H9 (cell line): ENCODE data around the gene LBX1. TPM values are rescaled to one million over a fixed set of nuclear protein-coding genes. Genes with fewer than 3 reads are reported as not detected.

ENCODE experiments used
- DNase-seq: peaks from one replicate; pipeline ENCODE4 v3.0.0-alpha.2; 2017
- H2AFZ ChIP-seq: one replicate; pipeline ENCODE4 v1.6.1; 2013; ENCODE audit warnings: mild to moderate bottlenecking, low read length, control low read depth, moderate library complexity
- H2AK5ac ChIP-seq: 2 replicates; pipeline ENCODE4 v1.6.1; 2013; ENCODE audit warnings: low read length, control low read depth, mixed read lengths; ENCODE audit not compliant: insufficient read length
- H2BK120ac ChIP-seq: one replicate; pipeline ENCODE4 v1.6.1; 2013; ENCODE audit warnings: low read depth, mild to moderate bottlenecking, low read length, control low read depth, inconsistent platforms; ENCODE audit not compliant: poor library complexity, severe bottlenecking
- H2BK12ac ChIP-seq: 2 replicates; pipeline ENCODE4 v1.6.1; 2013; ENCODE audit warnings: low read length, control low read depth, mixed read lengths, low read depth; ENCODE audit not compliant: insufficient read length
- H2BK15ac ChIP-seq: 2 replicates; pipeline ENCODE4 v1.6.1; 2013; ENCODE audit warnings: low read depth, low read length, control low read depth
- H2BK20ac ChIP-seq: one replicate; pipeline ENCODE4 v1.6.1; 2013; ENCODE audit warnings: low read depth, mild to moderate bottlenecking, low read length, control low read depth, inconsistent platforms; ENCODE audit not compliant: poor library complexity, severe bottlenecking
- H2BK5ac ChIP-seq: 2 replicates; pipeline ENCODE4 v1.6.1; 2013; ENCODE audit warnings: low read length, control low read depth, mixed read lengths; ENCODE audit not compliant: insufficient read length
- H3K14ac ChIP-seq: 2 replicates; pipeline ENCODE4 v1.6.1; 2013; ENCODE audit warnings: low read length, control low read depth; ENCODE audit not compliant: insufficient read depth
- H3K18ac ChIP-seq: 2 replicates; pipeline ENCODE4 v1.6.1; 2013; ENCODE audit warnings: low read depth, mild to moderate bottlenecking, mixed read lengths, low read length, control low read depth; ENCODE audit not compliant: insufficient read length
- H3K23ac ChIP-seq: 2 replicates; pipeline ENCODE4 v1.6.1; 2013; ENCODE audit warnings: low read length, control low read depth, mixed read lengths, low read depth; ENCODE audit not compliant: insufficient read length
- H3K23me2 ChIP-seq: 2 replicates; pipeline ENCODE4 v1.6.1; 2013; ENCODE audit warnings: low read depth, mild to moderate bottlenecking, mixed read lengths, low read length, control low read depth; ENCODE audit not compliant: insufficient read length, poor library complexity, severe bottlenecking
- H3K27ac ChIP-seq: 2 replicates; pipeline ENCODE4 v1.5.1; 2013; ENCODE audit warnings: low read length, control low read depth, mixed read lengths, low read depth; ENCODE audit not compliant: insufficient read length
- H3K27me3 ChIP-seq: 2 replicates; pipeline ENCODE4 v1.6.1; 2013; ENCODE audit warnings: low read length, control low read depth, inconsistent platforms; ENCODE audit not compliant: insufficient read depth
- H3K4ac ChIP-seq: 2 replicates; pipeline ENCODE4 v1.6.1; 2013; ENCODE audit warnings: low read depth, mild to moderate bottlenecking, control low read depth, inconsistent platforms, low read length, moderate library complexity
- H3K4me1 ChIP-seq: 2 replicates; pipeline ENCODE4 v1.6.1; 2013; ENCODE audit warnings: low read length, control low read depth, inconsistent platforms; ENCODE audit not compliant: insufficient read depth
- H3K4me2 ChIP-seq: 2 replicates; pipeline ENCODE4 v1.6.1; 2013; ENCODE audit warnings: low read length, control low read depth, mixed read lengths; ENCODE audit not compliant: insufficient read length, insufficient read depth
- H3K56ac ChIP-seq: 2 replicates; pipeline ENCODE4 v1.6.1; 2013; ENCODE audit warnings: low read depth, mild to moderate bottlenecking, mixed read lengths, low read length, control low read depth; ENCODE audit not compliant: insufficient read length
- H3K79me1 ChIP-seq: 2 replicates; pipeline ENCODE4 v1.6.1; 2013; ENCODE audit warnings: low read depth, mild to moderate bottlenecking, moderate library complexity, low read length, control low read depth, inconsistent platforms; ENCODE audit not compliant: insufficient read depth, poor library complexity, severe bottlenecking
- H3K79me2 ChIP-seq: 2 replicates; pipeline ENCODE4 v1.6.1; 2013; ENCODE audit warnings: low read length, control low read depth, inconsistent platforms; ENCODE audit not compliant: insufficient read depth
- H3K9ac ChIP-seq: 2 replicates; pipeline ENCODE4 v1.6.1; 2013; ENCODE audit warnings: low read length, control low read depth, mixed read lengths; ENCODE audit not compliant: insufficient read length; ENCODE audit errors: extremely low read depth
- H3K9me3 ChIP-seq: one replicate; pipeline ENCODE4 v1.6.1; 2013; ENCODE audit warnings: low read depth, low read length, inconsistent platforms; ENCODE audit not compliant: control insufficient read depth
- H3T11ph ChIP-seq: one replicate; pipeline ENCODE4 v1.6.1; 2013; ENCODE audit warnings: mild to moderate bottlenecking, low read length, control low read depth, inconsistent platforms
- H4K20me1 ChIP-seq: one replicate; pipeline ENCODE4 v1.6.1; 2013; ENCODE audit not compliant: control insufficient read depth, insufficient read length, insufficient read depth
- H4K5ac ChIP-seq: 2 replicates; pipeline ENCODE4 v1.6.1; 2013; ENCODE audit warnings: low read depth, mild to moderate bottlenecking, mixed read lengths, low read length, control low read depth; ENCODE audit not compliant: insufficient read length
- H4K8ac ChIP-seq: replicated peaks from 2 replicates; pipeline ENCODE4 v1.6.1; 2013; ENCODE audit warnings: low read length, control low read depth, mixed read lengths, low read depth; ENCODE audit not compliant: insufficient read length
- H4K91ac ChIP-seq: 2 replicates; pipeline ENCODE4 v1.6.1; 2013; ENCODE audit warnings: low read depth, mild to moderate bottlenecking, moderate library complexity, mixed read lengths, low read length, control low read depth; ENCODE audit not compliant: insufficient read length
- H3K27ac Mint-ChIP-seq, 3 experiments: 2 replicates in 2 of 3; 3 replicates in 1 of 3; pipeline ENCODE4 v1.8.0; 2020 to 2021; ENCODE audit warnings: mixed read lengths in 3 of 3, mild to moderate bottlenecking in 1 of 3, moderate library complexity in 1 of 3
- H3K27me3 Mint-ChIP-seq: 2 replicates; pipeline ENCODE4 v1.8.0; 2021; ENCODE audit warnings: low read depth, mild to moderate bottlenecking, moderate library complexity, mixed read lengths
- H3K36me3 Mint-ChIP-seq, 3 experiments: 2 replicates in 2 of 3; 3 replicates in 1 of 3; pipeline ENCODE4 v1.8.0; 2020 to 2021; ENCODE audit warnings: low read depth in 3 of 3, mixed read lengths in 3 of 3; ENCODE audit not compliant: insufficient read depth in 1 of 3
- H3K4me1 Mint-ChIP-seq, 2 experiments: 2 replicates each; pipeline ENCODE4 v1.8.0; 2020; ENCODE audit warnings: mixed read lengths in 2 of 2
- H3K4me3 Mint-ChIP-seq, 2 experiments: 2 replicates in 1 of 2; 3 replicates in 1 of 2; pipeline ENCODE4 v1.8.0; 2020 to 2021; ENCODE audit warnings: mild to moderate bottlenecking in 2 of 2, mixed read lengths in 2 of 2, moderate library complexity in 1 of 2
- H3K9me3 Mint-ChIP-seq, 2 experiments: 2 replicates in 1 of 2; 3 replicates in 1 of 2; pipeline ENCODE4 v1.8.0; 2020; ENCODE audit warnings: mild to moderate bottlenecking in 2 of 2, mixed read lengths in 2 of 2, moderate library complexity in 1 of 2
- WGBS: extraction: QIAGEN DNeasy Blood & Tissue Kit; methylation state at CpG from one replicate; pipeline ENCODE4 v1.1.7; 2013; ENCODE audit warnings: missing lambda C conversion rate, low lambda C conversion rate, mixed read lengths; ENCODE audit not compliant: insufficient read length; ENCODE audit errors: extremely low coverage; 5-methylcytosine and 5-hydroxymethylcytosine counted together
- total RNA-seq: library from RNA; stranded (reverse); gene quantifications from 2 replicates; pipeline ENCODE4 v1.2.1, GENCODE V29; 2021
- TF ChIP-seq, protein P1 (sequence below): fragments of 200-600 bp; sonication (generic); conservative IDR thresholded peaks from 3 replicates; pipeline ENCODE4 v1.8.0; 2021; ENCODE audit warnings: antibody characterized with exemption, mild to moderate bottlenecking

The LBX1 gene
- total RNA-seq, 1 experiment from 2014 or later: not detected

DNA sequence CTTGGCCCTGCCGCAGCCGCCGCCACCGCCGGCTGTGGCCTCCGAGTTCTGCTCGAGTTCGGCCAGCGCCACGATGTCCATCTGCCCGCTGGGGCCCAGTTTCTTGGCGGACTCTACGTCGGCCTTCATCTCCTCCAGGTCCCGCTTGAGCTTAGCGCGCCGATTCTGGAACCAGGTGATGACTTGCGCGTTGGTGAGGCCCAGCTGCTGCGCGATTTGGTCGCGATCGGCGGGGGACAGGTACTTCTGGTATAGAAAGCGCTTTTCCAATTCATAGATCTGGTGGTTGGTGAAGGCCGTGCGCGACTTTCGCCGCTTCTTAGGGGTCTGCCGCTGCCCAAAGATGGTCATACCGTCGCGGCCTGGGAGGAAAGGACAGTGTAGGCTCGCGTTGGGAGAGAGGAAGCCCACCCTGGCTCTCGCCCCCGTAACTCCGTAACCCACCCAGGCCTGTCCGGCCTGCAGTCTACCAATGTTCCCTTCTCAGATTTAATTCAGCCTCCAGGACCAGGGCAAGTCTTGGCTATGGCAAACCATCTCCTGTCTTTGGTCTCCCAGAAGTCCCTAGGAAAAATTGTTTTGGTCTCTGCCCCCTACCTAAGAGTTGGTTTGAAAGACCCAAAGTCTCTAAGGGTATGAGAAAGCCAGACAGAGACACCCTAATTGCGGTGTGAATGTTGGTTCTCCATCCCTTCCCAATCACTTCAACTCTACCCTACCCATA, 1.7 kb downstream of the LBX1 start:
- no peak overlapping the region for H2BK12ac ChIP-seq
- TF ChIP-seq, protein P1, sequence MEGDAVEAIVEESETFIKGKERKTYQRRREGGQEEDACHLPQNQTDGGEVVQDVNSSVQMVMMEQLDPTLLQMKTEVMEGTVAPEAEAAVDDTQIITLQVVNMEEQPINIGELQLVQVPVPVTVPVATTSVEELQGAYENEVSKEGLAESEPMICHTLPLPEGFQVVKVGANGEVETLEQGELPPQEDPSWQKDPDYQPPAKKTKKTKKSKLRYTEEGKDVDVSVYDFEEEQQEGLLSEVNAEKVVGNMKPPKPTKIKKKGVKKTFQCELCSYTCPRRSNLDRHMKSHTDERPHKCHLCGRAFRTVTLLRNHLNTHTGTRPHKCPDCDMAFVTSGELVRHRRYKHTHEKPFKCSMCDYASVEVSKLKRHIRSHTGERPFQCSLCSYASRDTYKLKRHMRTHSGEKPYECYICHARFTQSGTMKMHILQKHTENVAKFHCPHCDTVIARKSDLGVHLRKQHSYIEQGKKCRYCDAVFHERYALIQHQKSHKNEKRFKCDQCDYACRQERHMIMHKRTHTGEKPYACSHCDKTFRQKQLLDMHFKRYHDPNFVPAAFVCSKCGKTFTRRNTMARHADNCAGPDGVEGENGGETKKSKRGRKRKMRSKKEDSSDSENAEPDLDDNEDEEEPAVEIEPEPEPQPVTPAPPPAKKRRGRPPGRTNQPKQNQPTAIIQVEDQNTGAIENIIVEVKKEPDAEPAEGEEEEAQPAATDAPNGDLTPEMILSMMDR: no peak
- no peak overlapping the region for H3T11ph ChIP-seq
- peaks cover 9 to 10% of the 10 kb centered on the region in 2 experiments for H3K9me3 Mint-ChIP-seq
- H4K20me1 ChIP-seq: no peaks in the 10 kb centered on the region
- no peak overlapping the region for H4K91ac ChIP-seq
- no peak overlapping the region for H3K27ac Mint-ChIP-seq
- no peak overlapping the region for H3K23ac ChIP-seq
- peaks cover 97% of the 10 kb centered on the region for H3K27me3 Mint-ChIP-seq
- H2AK5ac ChIP-seq: no peak overlapping the region
- H3K4me1 Mint-ChIP-seq: peaks cover 16 to 36% of the 10 kb centered on the region in 2 experiments
- H3K23me2 ChIP-seq: no peaks in the 10 kb centered on the region
- no peak overlapping the region for H2BK120ac ChIP-seq
- no CpG with 5 or more reads among the region's 43 CpGs for WGBS
- H3K36me3 Mint-ChIP-seq: peaks cover 0 to 2% (median 0%) of the 10 kb centered on the region in 3 experiments; a peak in 2 of 7 replicates
- no peak overlapping the region for H2BK15ac ChIP-seq
- peaks cover 97% of the 10 kb centered on the region for H3K27me3 ChIP-seq
- no peaks in the 10 kb centered on the region for H3K79me1 ChIP-seq
- H2BK5ac ChIP-seq: no peak overlapping the region
- no peak overlapping the region for H3K14ac ChIP-seq
- H4K8ac ChIP-seq: no peak overlapping the region
- no peak overlapping the region for H4K5ac ChIP-seq
- H2AFZ ChIP-seq: no peak overlapping the region
- H3K4me1 ChIP-seq: no peaks in the 10 kb centered on the region
- peak overlapping the region in 1 of 2 experiments; percentile 53; a peak in 1 of 5 replicates for H3K4me3 Mint-ChIP-seq
- H3K9ac ChIP-seq: no peak overlapping the region
- H3K9me3 ChIP-seq: no peaks in the 10 kb centered on the region
- no peak overlapping the region for H3K4me2 ChIP-seq
- no peak overlapping the region for H3K4ac ChIP-seq
- H3K18ac ChIP-seq: no peak overlapping the region
- no peak overlapping the region for H2BK20ac ChIP-seq
- no peak overlapping the region for H3K56ac ChIP-seq
- DNase-seq: no peak
- no peaks in the 10 kb centered on the region for H3K79me2 ChIP-seq
- H3K27ac ChIP-seq: no peak overlapping the region
